DMS153 (cell line): ENCODE data around the gene SVEP1.

Experiments
- DNase-seq: peaks from one replicate; lab custom pipeline; 2025; lab: John Stamatoyannopoulos, UW

The SVEP1 gene

DNA sequence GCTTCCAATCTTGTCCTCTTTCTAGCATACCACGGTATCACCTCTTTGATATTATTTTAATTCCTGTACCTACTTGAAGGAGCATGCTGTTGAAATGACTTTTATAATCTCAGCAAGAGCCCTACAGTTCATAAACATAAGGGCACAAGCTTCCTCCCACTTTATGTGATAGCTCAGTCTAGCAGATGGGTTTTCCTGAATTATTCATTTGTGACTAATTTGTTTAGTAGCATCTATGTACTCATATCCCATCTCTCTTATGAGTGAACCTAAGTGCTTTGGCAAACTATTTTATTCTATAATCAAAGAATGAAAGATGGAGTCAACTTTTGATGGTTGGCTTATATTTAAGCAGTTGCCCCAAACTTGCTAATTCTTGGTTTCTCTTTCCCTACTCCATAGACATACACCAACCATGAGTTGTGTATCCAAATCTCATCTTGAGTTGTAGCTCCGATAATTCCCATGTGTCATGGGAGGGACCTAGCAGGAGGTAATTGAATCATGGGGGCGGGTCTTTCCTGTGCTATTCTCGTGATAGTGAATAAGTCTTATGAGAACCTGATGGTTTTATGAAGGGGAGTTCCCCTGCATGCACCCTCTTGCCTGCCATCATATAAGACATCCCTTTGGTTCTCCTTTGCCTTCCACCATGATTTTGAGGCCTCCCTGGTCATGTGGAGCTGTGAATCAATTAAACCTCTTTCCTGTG lies 259.6 kb downstream of the SVEP1 start:
- DNase-seq = no peak

DNA sequence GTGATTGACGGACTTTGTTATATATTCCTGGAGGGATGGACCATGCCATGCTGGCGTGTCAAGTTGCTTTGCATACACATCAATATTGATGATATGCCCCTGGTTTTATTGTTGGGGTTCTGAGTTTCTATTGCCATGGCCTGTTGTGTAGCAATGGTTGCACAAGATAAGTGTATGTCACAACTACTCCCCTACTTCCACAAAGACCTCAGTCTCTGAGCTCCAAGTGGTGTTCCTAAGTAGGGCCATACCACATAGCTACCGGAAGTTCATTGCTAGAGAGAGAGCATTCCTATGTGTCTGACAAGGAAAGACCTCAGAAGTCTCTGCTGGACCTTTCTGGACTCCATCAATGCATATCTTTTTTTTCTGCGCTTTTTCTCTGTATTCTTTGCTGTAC lies 261.6 kb downstream of the SVEP1 start:
- no peak for DNase-seq

DNA sequence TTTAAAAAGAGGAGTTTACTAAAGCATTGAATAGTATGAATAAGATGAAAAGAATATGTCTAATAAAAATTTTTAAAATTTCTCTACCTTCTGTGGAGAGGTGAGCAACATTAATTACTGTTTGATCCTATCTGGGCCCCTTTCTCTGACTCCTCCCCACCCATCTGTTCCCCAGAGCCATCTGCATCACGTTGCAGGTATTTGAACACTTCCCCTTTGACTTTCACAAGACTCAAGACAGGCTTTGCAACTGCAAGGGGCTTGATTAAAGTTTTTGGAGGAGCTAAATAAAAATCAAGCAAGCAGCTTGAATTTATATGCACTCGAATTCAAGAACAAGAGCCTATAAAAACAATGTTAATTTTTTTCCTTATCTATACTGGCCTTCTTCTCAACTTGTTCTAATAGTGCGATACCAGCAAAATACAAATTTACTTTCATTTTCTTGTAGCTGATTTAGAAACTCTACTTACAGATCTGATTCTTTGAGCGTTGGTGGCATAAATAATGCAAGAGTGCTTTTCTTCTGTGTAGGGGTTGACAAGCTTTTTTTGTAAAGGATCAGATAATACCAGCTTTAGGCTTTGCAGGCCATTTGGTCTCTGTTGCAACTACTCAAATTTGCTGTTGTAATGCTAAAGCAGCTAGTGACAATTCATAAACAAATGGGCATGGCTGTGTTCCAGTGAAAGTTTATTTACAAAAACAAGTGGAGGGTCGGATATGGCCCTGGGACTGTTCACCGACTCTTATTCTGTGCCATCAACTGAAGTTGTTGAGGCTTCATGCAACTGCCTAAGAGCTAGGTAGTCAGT lies 263.1 kb downstream of the SVEP1 start:
- no peak for DNase-seq
